ENCODE results near the gene KRT10. TPM values are rescaled to one million over a fixed set of nuclear protein-coding genes. Genes with fewer than 3 reads are reported as not detected.

Gene KRT10
- 24.5 and 29.9 TPM in 2 replicates for total RNA-seq

- H3K4me3 ChIP-seq (ENCODE audit: low read depth, low read length): no peak within 1 kb of the TSS
- no peak for TF ChIP-seq CTCF (IDR thresholded peaks at IDR 0.05; ENCODE audit: insufficient read depth, low read length, poor library complexity, severe bottlenecking)
- H3K36me3 ChIP-seq (ENCODE audit: control insufficient read depth, insufficient read depth, low read length): no peaks in the 10 kb centered on the region
- DNase-seq (ENCODE audit: low read depth): no peak
- H3K27me3 ChIP-seq (ENCODE audit: control insufficient read depth, insufficient read depth, low read length): no peaks in the 10 kb centered on the region
Measured at GRCh38 chr17:40822132-40822812, at the start of gene KRT10. Gene KRT10 (minus strand): TSS chr17:40822614. CDS start chr17:40822585, 29 bp downstream.

GRCh38 chr17:40871316-40871715, 48.9 kb upstream of the KRT10 start:
- no peak for TF ChIP-seq CTCF (IDR thresholded peaks at IDR 0.05; ENCODE audit: insufficient read depth, low read length, poor library complexity, severe bottlenecking)
- Histone ChIP-seq H3K27me3 (ENCODE audit: control insufficient read depth, insufficient read depth, low read length) (no peaks in the 10 kb centered on the region), H3K4me3 (ENCODE audit: low read depth, low read length) (no peak overlapping the region), H3K36me3 (ENCODE audit: control insufficient read depth, insufficient read depth, low read length) (no peaks in the 10 kb centered on the region)
- DNase-seq (ENCODE audit: low read depth): no peak

- no peak for DNase-seq (ENCODE audit: low read depth)
- Histone ChIP-seq H3K4me3 (ENCODE audit: low read depth, low read length) (no peak overlapping the region), H3K27me3 (ENCODE audit: control insufficient read depth, insufficient read depth, low read length) (no peaks in the 10 kb centered on the region), H3K36me3 (ENCODE audit: control insufficient read depth, insufficient read depth, low read length) (no peaks in the 10 kb centered on the region)
- TF ChIP-seq CTCF (IDR thresholded peaks at IDR 0.05; ENCODE audit: insufficient read depth, low read length, poor library complexity, severe bottlenecking): no peak
Measured at GRCh38 chr17:40870136-40870535, 47.7 kb upstream of the KRT10 start.

GRCh38 chr17:40866838-40867237, 44.4 kb upstream of the KRT10 start, which contains the start of gene KRT12:
Gene KRT12 (minus strand): TSS chr17:40867223. CDS start chr17:40867186, 37 bp downstream.
- no peaks in the 10 kb centered on the region for H3K36me3 ChIP-seq (ENCODE audit: control insufficient read depth, insufficient read depth, low read length)
- H3K27me3 ChIP-seq (ENCODE audit: control insufficient read depth, insufficient read depth, low read length): no peaks in the 10 kb centered on the region
- DNase-seq (ENCODE audit: low read depth): no peak
- TF ChIP-seq CTCF (IDR thresholded peaks at IDR 0.05; ENCODE audit: insufficient read depth, low read length, poor library complexity, severe bottlenecking): no peak
- no peak within 1 kb of the TSS for H3K4me3 ChIP-seq (ENCODE audit: low read depth, low read length)

GRCh38 chr17:40864661-40865390, 42.4 kb upstream of the KRT10 start:
- Histone ChIP-seq H3K36me3 (ENCODE audit: control insufficient read depth, insufficient read depth, low read length) (no peaks in the 10 kb centered on the region), H3K4me3 (ENCODE audit: low read depth, low read length) (no peak overlapping the region), H3K27me3 (ENCODE audit: control insufficient read depth, insufficient read depth, low read length) (no peaks in the 10 kb centered on the region)
- no peak for TF ChIP-seq CTCF (IDR thresholded peaks at IDR 0.05; ENCODE audit: insufficient read depth, low read length, poor library complexity, severe bottlenecking)
- DNase-seq (ENCODE audit: low read depth): no peak
